Sigmoid colon (tissue), 4 donors: Measurements from ENCODE around the gene CCNE1.

Experiments used
- CTCF ChIP-seq, 4 experiments: fragments of 450-650 bp in 3 of 4; fragments of 200-600 bp in 1 of 4; IDR thresholded peaks; one replicate each; pipeline ENCODE4 v1.5.1; 2016 to 2019; ENCODE audit warnings: antibody characterized with exemption in 4 of 4, mild to moderate bottlenecking in 3 of 4, moderate library complexity in 2 of 4
- POLR2AphosphoS5 ChIP-seq, 4 donors: sonication (generic); formaldehyde crosslinking; IDR thresholded peaks; one replicate each; pipeline ENCODE4 v1.6.1; 2017; ENCODE audit warnings: antibody characterized with exemption in 4 of 4

- TF ChIP-seq CTCF (IDR thresholded peaks at IDR 0.05) (no peak), POLR2AphosphoS5 (IDR thresholded peaks at IDR 0.05) (no peak)
Measured at GRCh38 chr19:29772696-29773095, 39.1 kb upstream of the CCNE1 start.
